ENCODE results near the gene CHRNB4.

Gene CHRNB4

GRCh38 chr15:78634210-78635145, 6.5 kb downstream of the CHRNB4 start:
- DNase-seq = no peak

DNA sequence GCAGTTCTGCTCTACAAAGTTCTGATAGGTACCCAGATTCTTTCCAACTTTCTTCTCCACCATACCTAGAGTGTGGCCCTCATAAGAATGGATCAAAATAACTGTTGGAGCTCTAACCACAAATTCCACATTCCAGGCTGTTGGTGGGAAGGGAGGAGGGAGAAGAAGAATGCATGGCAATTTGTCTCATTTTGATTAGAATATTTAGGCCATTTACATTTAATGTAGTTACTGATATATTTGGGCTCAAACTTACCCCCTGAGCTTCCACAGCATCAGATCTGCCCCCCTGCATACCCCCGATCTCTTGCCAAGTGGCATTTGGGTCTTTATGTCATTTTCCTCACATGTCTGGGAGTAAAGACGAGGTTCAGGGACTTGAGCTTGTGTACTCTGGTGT, 7.7 kb downstream of the CHRNB4 start:
- no peak for DNase-seq

DNA sequence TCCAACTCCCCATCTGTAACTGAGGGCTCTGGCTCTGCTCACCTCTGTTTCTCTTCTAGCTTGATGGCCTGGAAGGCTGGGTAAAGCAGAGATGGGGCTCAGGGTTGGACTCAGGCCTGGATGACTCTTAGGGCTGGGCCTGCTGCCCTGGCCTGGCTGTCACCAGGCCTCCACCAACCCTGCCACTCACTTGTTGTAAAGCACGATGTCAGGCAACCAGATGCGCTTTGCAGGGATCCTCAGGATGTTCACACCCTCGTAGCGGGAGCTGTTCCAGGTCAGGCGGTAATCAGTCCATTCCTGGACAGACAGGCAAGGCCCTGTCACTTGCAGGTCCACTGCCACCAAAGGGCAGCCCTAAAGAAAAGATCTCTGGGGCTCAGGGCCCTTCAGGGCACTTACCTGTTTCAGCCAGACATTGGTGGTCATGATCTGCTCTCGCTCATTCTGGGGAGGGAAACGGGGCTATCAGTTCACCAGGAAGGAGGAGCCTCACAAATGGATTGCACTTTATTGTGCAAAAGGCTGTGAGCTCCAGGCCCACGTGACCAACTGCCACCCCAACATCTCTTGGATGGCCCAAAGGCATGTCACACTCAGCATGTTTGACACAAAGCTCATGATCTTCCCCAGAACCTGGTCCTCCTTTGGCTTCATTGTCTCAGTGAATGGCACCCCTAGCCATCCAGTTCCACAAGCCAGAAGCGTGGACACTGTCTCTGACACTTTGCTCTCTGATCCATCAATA, 9.9 kb downstream of the CHRNB4 start:
- no peak for DNase-seq

DNA sequence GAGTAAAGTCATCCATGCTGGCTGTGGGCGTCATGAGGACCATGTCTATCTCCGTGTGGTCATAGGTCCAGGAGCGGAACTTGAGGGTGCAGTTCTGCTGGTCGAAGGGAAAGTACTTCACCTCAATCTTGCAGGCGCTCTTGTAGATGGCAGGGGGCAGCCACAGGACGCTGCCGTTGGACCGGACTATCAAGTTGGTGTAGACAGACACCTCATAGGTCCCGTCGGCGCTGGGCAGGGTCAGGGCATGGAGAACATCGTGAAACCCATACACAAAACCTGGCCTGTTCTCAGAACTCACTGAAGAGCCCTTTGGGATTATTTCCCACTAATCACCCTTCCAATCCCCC, 11.3 kb downstream of the CHRNB4 start:
- no peak for DNase-seq

- no peak for DNase-seq
Observed at GRCh38 chr15:78629031-78629715, 11.8 kb downstream of the CHRNB4 start.

DNA sequence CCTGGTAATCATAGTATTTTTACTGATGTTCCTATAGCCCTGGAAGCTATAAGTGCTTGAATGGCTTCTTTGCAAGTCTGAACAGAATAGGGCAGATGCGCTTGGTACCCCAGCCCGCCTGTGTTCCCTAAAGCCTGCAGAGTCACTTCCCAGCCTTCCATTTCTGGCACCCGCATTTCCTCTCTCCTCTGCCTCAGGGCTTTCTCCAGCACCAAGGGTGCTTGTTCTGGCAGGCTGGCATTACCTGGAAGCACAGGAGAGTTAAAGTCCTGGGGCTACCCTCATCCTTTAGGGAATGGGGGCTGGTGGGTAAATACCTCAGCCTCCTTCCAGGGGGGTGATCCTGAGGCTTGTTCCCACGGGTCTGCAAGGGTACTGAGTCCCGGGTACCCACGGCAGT, 12.8 kb downstream of the CHRNB4 start:
- no peak for DNase-seq

DNA sequence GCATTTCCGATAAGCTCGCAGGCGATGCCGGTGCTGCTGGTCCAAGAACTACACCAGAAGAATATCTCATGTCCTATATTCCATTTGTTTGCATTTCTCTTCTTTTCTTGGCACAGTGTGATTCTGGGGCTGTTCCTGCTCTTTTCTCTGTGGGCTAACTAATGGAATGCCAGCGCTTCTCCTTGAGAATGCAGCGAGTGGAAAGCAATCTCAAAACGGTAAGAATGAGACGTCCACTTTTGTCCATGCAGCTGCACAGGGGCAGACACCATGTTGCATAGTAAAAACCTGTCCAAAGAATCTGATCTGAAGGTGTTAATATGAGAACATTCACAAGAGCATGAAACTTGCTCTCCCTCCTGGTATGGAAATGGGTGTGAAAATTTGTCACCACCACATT, 13.7 kb downstream of the CHRNB4 start:
- no peak for DNase-seq

- no peak for DNase-seq
Observed at GRCh38 chr15:78626381-78626995, 14.5 kb downstream of the CHRNB4 start.

GRCh38 chr15:78625606-78626280, 15.3 kb downstream of the CHRNB4 start:
- DNase-seq = peak in 3 of 56 donors; percentile 6 to 29 (median 14)

DNA sequence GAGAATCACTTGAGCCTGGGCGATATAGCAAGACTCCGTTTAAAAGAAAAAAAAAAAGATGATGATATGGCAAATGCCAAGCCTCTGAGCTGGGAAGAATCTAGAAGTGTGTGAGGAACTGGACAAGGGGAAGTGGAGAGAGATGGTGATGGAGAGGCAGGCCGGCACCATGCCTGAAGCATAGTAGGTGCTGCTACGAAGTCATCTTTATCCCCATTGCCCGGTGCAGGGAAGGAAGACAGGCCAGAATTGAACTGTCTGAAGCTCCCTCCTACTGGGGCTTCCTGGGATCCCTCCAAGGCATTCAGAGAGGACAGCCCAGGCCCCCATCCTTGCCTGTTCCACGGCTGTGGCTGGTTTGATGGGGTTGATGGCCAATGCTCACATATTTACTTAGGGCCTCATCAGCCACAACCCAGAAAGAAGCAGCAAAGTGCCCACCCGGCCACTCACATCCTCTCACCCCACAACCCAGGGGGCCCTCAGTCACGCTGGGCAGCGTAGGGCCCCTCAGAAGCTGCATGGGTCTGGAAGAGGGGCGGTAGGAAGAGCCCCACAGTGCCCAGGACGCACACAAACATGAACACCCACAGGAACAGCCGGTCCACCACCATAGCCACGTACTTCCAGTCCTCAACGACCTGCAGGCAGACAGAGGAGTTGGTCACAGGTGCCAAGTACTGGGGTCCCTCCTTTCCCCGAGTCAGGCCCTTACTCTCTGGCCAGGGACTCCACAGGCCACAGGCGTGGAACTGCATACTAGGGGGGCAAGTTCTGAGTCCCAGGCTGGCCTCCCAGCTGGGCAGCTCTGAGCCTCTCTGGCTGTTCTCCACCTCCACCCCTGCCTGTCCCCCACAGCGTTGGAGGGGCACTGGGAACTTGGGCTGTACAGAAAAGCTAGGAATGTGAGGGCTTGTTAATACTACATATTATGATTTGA, 16.1 kb downstream of the CHRNB4 start:
- no peak for DNase-seq

- no peak for DNase-seq
Observed at GRCh38 chr15:78623786-78624497, 17.1 kb downstream of the CHRNB4 start.

DNA sequence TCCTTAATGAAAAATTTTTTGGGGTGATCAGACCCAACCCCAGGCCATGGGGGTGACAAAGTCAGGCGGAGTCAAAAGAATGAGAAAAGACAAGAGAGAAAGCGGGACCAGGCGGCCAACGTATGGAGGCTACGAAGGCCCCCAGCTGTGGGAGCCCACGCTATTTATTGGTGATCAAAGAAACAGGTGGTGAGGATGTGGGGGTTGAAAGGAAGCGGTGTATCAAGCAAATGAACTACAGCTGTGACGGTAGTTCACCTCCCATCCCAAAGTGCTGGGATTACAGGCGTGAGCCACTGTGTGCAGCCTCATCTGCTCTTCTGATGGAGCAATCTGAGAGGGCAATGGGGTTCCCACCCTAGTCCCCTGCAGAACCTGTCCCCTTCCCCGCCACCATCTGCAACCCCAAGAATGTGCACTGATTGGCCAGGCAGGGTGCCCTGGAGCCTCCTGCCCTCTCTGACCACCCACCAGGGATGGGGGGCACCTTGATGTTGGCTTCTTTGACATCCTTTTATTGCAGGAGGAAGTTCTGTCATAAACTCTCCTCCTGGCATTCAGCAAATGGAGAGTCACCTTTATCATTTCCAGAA, 19.1 kb downstream of the CHRNB4 start:
- DNase-seq = no peak

- no peak for DNase-seq
Observed at GRCh38 chr15:78620527-78621421, 20.2 kb downstream of the CHRNB4 start, which contains the start of gene CHRNA3. TSS of gene CHRNA3 (minus strand) at chr15:78620996. CDS start at chr15:78620794, 202 bp downstream.

DNA sequence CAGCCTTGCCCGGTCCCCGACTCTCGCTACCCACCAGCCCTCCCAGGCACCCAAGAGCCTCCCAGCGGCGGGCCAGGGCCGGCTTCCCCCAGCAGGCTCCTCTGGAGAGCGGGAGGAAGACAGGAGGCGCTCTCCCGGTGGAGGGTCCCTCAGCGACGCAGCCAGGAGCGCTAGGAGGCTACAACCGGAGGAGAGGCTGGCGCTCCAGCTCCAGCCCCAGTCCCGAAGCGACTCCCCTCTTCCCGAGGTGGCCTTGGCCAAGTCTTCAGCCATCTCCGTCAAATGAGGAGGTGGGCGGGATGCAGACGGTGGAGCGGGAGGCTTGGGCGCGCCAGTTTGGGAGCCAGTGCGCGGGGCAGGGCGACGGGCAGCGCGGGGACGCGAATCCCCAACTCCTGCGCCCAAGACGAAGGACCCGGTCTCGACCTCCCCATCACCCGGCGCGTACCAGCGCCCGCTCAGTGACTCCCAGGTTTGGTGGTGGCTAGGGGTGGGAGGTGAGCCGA, 20.9 kb downstream of the CHRNB4 start:
- peak in 1 of 56 donors; percentile 18 for DNase-seq

- DNase-seq = no peak
Observed at GRCh38 chr15:78619022-78619950, 21.7 kb downstream of the CHRNB4 start.

DNA sequence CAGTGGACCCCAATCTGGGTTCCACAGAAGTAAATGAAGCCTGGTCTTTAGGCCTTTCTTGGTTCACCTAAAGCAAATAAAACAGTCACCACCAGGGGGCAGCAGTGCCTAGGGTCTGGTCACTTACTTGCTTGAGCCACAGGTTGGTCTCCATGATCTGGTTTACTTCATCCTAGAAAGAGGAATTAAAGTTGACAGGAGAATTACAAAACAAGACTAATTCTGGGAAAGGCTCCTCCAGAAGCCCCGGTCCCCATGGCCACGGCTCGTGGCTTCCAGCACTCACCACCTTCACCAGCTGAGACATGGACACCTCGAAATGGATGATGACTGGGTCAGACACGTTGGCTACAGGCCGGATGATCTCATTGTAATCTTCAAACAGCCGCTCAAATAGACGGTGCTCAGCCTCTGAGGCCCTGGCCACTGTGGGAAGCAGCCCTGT, 22.5 kb downstream of the CHRNB4 start:
- DNase-seq = peak in 51 of 56 donors; percentile 8 to 93 (median 60)
